Stimulated activated CD8-positive, alpha-beta memory T cell treated with anti-CD3 and anti-CD28 coated beads, Interleukin-15, amount 100 ng/mL, for 4 hours (primary cell): ENCODE measurements around the gene MARVELD3.

Source experiments
- DNase-seq, 2 donors: peaks; one replicate each; pipeline ENCODE4 v3.0.0-alpha.2; 2020; ENCODE audit warnings: low read depth in 2 of 2

MARVELD3 gene

DNA sequence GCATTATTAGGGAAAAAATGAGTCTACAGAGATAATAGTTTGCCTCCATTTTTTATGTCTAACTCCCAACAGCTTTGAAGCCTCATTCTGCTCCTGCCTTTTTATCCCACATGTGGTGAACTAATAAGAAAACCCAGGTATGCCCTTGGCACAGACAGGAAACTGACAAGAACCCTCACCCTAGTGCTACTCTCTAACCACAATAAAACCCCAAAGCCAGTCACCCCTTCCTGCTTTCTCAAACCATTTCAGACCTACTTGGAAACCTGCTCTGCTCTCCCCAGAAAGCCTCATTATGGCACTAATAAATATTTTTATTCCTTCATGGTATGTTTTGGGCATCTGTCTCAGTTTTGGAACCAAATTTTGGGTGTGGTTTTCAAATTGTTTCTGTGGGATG, 3.9 kb upstream of the MARVELD3 start:
- DNase-seq, result no peak

DNA sequence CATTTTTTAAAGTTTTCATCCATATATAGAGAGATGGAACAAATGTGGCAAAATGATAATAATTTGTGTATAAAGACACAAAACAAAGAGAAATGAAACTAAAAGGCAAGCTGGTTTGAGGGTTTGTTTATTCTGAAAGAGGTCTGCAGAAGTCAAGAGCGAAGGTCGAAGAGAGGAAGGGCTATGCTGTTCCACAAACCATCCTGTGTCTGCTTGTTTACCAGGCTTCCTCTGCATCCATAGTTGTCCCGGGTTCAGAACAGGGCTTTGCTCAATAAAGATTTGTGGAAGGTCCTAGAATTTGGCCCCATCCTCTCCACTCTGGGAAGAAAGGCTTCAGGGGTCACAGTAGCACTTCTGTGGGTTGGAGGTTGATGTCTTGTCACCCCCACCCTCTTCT, 2.4 kb upstream of the MARVELD3 start:
- DNase-seq, result no peak

DNA sequence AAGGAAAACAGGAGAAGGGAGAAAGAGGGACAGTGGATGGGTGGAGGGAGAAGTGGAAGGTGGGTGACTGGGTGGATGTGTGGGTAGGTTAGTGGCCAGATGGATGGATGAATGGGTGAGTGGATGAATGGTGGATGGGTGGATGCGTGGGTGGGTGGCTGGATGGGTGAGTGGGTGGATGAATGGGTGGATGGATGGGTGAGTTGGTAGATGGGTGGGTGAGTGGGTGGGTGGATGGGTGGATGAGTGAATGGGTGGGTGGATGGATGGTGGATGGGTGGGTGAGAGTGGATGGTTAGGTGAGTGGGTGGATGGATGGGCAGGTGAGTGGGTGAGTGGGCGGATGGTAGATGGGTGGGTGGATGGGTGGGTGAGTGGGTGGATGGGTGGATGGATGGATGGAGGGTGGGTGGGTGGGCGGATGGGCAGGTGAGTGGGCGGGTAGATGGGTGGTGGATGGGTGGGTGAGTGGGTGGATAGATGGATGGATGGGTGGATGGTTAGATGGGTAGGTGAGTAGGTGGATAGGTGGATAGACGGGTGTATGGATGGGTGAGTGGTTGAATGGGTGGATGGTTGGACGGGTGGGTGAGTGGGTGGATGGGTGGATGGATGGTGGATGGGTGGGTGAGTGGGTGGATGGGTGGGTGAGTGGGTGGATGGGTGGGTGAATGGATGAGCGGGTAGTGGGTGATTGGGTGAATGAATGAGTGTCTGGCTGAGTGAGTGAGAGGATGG, 702 bp upstream of the MARVELD3 start:
- DNase-seq, result no peak

DNA sequence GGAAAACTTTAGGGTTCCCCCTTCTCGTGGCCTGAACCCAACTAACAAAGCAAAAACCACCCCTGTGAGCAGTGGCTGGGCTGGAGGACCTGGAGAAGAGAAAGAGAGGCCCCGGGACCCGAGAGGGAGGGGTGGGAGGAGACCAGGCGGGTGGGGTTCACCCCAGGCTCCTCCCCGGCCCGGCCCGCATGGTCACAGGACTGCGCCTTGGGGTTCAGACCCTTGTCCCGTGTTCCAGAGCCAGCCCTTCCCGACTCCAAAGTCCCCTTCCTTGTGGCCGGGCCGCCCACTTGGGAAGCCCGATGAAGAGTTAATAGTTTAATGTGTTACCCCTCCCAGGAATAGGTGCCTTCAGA, 852 bp downstream of the MARVELD3 start:
- no peak for DNase-seq

DNA sequence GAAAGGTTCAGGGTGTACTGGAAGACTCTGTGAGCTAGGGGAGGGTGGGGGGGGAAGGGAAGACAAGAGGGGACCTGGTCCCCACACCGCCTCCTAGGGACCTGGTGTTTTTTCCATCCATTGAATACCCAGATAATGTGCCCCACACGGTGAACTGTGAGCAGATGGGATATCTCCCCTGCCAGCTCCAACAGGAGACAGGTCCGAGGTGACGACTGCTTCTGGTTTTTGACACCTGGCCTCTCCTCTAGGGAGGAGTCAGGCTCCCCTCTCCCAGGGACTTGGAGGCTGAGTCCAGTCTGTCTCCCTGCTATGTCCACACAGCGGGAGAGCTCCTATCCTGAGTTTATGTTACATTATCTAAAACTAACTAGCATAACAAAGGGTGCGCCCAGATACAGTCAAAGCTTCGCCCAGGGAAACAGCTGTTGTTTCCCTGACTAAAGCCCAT, 1.8 kb downstream of the MARVELD3 start:
- DNase-seq, result no peak

DNA sequence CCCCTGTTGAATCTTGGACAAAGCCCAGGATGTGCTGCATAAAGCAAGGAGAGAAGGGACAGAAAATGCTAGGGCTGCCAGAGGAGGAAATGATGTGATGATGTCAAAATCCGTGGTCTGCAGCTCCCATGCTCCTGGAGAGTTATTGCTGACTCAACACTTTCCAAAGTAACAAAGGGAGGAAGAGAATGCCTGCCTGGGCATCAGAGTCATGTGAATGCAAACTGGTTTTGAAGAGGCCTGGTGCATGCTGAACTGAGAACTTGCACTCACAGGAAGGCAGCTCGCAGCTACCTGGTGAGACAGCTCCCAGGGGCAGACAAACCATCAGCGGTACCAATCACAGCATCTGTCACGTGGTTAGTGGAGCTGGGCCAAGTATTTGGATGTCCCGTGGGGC, 2.8 kb downstream of the MARVELD3 start:
- DNase-seq, result no peak

DNA sequence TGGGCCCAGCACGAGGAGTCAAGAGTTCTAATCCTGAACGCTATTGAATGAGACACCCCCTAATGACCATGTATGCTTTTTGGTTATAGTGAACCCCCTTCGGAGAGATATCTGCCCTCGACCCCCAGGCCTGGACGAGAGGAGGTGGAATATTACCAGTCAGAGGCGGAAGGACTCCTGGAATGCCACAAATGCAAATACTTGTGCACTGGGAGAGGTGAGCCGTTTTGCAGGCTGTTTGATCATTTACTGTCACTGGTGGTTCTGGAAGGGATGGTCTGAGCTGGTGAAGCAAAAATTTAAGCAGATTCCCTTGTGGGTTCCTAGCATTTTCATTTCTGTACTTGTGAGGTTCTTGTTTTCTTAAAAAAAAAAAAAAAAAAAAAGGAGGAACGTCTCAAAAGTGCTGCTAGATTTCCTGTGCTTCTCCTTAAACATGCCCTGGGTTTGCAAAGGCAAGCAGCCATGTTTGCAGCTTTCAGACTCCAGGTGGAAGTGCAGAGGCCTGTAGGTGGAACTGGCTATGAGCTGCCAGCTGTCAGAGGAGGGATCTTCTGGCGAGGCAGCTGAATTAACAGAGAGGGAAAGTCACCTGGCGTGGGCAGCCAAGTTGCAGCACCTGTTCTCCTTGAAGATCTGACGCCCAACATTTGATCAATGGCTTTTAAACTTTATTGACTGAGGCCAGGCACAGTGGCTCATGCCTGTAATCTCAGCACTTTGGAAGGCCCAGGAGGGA, 3.5 kb downstream of the MARVELD3 start:
- no peak for DNase-seq

DNA sequence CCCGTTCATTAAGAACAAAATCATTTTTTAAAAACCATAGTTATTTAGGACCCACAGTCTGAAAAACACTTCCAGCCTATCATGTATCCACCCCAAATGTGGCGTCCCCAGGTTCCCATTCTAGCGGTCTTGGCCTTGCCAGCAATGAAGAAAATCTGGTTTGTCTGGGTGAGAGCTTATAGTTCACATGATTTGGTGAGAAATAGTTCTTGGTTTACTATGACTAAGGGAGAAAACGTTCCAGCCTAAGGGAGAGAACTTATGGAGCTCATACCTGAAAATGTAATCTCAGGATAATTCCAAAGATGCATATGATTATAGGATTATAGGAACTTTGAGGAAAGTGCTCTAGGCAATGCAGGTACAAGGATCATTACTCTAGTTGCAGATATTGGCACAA, 4.8 kb downstream of the MARVELD3 start:
- no peak for DNase-seq

DNA sequence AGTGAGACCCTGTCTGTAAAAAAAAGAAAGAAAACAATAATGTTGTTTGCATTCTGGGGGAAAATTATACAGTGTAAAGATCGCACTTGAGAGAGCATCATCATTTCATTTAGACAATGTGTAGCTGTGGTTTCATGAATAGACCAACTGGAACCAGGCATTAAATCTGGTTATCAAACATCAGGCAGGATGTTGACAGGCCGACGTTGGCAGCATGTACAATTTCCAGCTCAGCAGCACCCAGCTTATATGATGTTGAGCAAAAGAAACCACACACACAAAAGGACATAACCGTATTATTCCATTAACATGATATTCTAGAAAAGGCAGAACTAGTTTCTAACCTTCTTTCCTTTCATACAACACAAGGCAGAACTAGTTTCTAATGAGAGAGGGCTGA, 5.8 kb downstream of the MARVELD3 start:
- no peak for DNase-seq

DNA sequence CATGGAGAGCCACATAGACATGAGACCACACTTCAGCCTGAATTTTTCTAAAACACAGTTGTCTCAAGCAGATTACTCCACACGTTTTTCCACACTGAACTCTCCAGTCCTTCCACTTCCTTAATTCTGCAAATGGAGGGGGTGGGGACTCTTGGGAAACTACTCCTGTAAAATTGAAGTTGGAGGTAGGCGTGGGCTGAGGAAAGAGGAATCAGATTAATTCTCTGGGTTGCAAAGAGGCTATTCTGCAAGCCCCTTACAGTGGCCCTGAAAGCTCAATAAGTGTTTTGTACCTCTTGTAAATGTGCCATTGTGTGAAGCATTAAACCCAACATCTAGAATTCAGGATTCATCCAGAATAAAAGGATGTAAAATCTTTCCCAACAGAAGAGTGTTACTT, 9.6 kb downstream of the MARVELD3 start:
- DNase-seq, result no peak

DNA sequence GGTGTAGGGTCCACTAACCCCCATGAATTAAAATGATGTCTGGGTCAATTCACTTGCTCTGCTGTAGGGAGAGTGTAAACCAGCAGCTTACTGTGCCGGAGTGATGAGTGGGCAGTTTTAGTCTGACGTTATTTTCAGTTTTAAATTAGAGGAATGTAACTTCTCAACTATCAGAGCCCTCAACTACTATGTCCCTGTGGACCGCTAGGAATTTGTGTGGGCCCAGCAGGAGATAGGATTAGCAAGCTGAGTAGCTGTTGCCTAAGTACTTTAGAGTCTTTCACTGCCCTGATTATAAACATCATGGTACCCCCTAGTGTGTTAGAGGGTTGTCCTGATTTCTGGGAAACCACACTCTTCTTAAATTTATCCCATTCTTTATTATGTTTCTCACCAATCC, 11.4 kb downstream of the MARVELD3 start:
- no peak for DNase-seq

DNA sequence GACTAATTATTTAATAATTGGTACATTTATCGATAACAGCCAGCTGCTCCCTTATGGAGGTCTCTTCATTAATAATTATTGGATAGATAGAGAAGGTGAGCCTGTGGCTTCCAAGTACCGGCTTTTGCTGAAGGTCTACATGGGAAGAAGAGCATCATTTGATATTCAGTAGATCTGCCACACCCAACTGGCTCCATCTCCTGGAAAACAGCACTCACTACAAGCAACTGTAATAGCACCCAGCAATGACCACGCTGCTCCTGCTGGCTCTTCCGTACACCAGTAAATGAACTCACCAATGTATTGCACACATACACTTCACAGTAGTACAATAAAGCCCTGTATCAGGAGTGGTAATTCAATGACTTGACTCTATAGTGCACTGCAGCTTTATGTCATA, 19.5 kb downstream of the MARVELD3 start:
- DNase-seq, result no peak

DNA sequence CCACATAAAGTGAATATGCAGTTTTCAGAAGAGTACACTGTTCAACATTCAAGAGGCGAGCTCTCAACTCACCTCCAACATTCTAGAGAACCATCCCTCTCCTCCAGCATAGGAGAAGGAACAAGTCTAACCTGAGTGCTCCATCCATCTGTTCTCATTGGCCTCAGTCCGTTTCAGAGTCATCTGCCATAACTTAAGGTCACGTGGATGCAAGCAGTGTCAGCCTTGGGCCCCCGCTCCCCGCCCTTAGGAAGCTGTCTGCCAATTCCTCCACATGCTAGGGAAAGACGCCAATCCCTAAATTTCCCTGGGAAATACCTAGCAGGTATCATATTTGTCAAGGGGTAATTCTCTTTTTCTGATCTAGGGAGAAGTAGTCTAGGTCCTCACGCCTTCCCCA, 21.4 kb downstream of the MARVELD3 start:
- no peak for DNase-seq

DNA sequence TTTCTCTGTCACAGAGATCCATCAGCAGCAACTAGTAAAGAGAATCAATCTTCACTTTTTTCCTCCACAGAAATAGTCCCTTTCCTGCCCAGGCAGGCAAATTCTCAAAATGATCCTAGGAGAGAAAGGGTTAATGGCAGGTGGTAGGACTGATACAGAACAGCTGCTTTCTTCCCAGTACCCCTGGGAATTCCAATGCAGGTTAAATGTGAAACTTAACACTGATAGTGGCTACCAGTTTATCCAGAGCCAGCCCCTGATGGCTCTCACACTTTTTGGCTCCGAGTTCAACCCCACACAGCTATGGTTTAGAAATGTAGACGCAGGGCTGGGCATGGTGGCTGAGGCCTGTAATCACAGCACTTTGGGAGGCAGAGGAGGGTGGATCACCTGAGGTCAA, 22.2 kb downstream of the MARVELD3 start:
- DNase-seq, result no peak

DNA sequence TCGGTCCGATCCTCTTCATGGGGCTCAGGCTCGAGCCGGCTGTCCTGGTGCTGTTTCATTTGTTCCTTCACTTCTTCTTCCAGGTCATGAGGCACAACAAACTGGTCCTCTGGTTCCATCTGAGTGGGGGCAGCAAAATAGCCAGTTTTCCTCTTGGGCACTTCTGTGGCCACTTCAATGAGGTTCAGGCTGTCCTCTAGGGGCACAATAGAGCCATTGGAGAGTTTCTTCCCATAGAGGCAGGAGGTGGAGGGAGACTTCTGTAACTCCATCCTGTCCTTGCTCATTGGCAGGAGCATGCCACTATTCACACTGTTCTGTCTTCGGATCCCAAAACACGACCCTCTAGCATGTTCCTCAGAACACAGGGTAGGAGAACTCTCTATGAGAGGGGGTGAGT, 22.9 kb downstream of the MARVELD3 start:
- DNase-seq, result no peak

DNA sequence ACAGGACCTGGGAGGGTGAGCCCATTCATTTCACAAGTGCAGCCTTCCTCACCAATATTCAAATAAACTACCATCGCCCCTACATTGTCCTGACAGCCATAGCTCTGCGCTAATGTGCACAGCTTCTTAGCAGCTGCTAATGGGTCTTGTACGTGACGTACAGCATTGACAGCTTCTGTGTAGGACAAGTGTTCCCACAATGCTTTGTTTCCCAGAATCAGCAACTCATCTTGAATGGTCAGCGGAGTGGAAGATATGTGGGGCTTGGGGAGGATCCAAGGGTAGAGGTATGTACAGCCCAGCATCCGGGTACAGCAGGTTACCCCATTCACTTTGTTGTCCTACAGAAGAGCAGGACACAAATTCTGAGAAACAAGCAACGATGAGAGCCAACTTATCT, 23.7 kb downstream of the MARVELD3 start:
- no peak for DNase-seq

DNA sequence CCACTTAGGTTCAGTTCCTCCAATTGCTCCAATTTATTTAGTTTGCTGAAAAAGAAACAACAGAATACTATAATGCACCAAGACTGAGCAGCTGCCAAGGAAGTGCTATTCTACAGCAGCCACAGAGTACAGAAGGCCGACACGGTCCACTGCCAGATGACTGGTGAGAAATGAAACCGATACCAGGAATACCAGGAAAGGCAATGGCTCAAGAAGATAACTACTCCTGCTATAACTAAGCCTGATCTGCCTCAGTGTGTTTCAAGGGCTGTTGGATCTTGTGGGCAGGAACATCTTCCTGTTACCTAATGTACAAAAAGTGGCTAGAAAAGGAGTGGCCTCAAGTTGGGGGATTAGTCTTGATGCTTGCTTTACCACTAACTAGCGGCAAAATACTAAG, 32.8 kb downstream of the MARVELD3 start:
- DNase-seq, result no peak

DNA sequence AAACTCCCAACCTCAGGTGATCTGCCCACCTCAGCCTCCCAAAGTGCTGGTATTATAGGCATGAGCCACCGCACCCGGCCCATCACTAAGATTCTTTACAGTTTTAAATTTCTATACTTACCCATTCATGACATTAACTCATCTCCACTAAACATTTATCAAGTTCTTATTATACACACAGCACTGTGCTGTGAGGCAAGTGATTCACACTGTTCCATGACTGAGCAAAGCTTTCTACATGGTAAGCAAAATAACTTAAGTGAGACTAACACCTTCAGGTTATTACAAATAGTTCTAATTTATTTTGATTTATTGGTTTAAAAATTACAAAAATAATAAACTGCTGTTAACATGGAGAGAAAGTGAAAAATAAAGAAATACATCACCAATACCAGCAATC, 33.5 kb downstream of the MARVELD3 start:
- no peak for DNase-seq

DNA sequence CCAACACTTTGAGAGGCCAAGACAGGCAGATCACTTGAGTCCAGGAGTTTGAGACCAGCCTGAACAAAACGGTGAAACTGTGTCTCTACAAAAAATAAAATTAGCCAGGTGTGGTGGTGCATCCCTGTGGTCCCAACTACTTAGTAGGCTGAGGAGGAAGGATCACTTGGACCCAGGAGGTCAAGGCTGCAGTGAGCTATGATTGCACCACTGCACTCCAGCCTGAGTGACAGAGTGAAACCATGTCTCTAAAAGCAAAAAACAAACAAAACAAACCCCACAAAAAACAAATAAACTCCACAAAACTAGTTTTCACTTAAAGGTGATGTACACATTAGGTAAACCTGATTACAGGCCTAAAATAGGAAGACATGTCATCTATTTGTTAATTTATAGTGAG, 40.3 kb downstream of the MARVELD3 start:
- no peak for DNase-seq

DNA sequence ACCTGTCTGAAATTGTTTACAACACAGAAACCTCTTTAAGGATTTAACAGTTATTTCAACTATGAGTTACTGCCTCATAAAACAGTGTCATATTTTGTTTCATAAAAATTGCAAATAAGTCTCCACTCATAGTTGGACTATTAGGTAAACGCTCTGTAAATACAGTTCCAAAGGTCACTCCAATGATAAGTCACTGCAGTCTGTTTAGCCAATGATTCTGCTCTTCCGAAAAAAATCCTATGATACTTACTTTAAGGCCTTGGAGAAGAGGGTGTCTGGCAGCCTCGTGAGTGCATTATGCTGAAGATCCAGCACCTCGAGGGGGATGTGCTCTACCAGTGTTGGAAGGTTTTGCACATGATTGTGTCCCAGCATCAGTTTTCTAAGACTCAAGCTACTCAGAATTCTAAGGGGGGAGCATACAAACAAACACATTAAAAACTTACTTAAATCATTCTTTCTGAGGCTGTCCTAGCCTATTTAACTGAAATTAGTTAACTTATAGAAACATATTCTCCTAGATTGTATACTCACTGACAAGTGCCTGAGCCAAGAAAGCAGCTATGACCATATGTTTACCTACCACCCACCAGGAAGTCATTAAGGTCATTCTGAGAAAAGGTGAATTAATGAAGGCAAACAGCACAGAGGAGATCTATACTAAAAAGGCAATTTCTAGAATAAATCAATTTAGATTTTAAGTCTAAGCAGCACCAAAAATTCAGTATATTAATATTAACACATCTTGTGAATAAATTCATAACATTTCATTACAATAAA, 41.1 kb downstream of the MARVELD3 start:
- DNase-seq, result no peak

DNA sequence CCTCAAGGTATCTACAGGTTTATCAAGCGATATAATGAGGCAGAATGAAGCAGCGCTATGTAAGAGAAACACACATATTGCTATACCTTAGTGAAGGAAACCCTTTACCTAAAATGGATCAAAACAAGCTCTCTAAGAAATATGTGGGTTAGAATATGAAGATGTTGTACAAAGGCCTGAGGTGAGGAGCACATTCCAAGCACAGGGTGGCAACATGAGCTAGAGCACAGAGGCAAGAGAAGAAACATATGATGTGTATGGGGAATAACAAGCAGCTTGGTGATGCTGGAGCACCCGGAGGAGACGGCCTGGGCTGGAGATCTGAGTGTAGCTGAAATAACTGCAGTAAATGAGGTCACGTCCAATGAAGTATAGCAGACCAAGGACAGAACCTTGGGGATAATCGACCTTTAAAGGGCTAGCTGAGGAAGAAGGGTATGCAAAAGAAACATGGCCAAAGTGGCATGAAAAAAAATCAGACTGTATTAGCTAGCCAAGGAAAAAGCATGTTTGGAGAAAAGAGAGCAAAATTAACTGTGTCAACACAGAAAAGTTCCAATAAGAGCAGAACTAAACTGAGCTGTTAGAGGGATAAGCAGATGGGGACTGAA, 44.0 kb downstream of the MARVELD3 start:
- no peak for DNase-seq

DNA sequence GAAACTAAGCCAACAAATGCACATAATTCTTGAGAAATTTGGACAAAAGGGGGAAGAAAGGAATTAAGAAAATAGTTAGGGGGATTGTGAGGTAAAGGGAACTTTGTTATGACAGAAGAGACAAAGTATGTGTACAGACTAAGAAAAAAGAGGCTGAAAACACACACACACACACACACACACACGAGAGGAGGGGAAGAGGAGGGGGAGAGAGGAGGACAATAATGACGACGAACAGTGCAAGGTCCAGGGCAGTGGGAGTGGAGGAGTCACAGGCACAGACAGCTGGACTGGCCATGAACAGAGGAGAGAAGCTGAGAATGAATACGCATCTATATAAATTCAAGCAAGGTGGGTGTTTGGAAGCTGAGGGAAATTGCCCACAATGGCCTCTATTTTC, 44.6 kb downstream of the MARVELD3 start:
- no peak for DNase-seq
